GM12875 (cell line): ENCODE data around the gene C7orf33.

ENCODE experiments used
- H3K4me3 ChIP-seq: one replicate; pipeline ENCODE4 v1.5.1; 2011; ENCODE audit warnings: low read depth, low read length, control low read depth
- TF ChIP-seq, protein P1 (sequence below): IDR thresholded peaks from 2 replicates; pipeline ENCODE4 v1.5.1; 2011; ENCODE audit warnings: low read depth, mild to moderate bottlenecking, control low read depth, inconsistent platforms, low read length, moderate library complexity, borderline replicate concordance; ENCODE audit not compliant: insufficient read depth

The C7orf33 gene

DNA sequence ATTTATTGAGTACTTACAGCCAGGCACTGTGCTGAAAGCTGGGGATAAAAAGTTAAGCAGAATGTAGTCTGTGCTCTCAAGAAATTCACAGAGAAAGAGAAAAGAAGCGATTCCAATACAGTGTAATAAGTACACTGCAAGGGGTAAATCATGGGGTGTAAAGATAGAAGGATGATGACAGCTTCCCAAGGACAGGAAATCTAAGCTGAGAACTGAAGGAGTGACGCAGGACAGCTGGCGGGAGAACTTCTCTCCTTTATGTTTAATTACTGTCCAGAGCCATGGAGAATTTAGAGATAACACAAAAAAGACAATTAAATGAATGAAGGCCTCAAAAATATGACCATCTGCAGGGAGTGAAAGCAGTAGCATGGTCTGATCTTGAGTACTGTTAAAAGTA lies 34.8 kb downstream of the C7orf33 start:
- H3K4me3 ChIP-seq = no peak overlapping the region
- TF ChIP-seq, protein P1, sequence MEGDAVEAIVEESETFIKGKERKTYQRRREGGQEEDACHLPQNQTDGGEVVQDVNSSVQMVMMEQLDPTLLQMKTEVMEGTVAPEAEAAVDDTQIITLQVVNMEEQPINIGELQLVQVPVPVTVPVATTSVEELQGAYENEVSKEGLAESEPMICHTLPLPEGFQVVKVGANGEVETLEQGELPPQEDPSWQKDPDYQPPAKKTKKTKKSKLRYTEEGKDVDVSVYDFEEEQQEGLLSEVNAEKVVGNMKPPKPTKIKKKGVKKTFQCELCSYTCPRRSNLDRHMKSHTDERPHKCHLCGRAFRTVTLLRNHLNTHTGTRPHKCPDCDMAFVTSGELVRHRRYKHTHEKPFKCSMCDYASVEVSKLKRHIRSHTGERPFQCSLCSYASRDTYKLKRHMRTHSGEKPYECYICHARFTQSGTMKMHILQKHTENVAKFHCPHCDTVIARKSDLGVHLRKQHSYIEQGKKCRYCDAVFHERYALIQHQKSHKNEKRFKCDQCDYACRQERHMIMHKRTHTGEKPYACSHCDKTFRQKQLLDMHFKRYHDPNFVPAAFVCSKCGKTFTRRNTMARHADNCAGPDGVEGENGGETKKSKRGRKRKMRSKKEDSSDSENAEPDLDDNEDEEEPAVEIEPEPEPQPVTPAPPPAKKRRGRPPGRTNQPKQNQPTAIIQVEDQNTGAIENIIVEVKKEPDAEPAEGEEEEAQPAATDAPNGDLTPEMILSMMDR = no peak

DNA sequence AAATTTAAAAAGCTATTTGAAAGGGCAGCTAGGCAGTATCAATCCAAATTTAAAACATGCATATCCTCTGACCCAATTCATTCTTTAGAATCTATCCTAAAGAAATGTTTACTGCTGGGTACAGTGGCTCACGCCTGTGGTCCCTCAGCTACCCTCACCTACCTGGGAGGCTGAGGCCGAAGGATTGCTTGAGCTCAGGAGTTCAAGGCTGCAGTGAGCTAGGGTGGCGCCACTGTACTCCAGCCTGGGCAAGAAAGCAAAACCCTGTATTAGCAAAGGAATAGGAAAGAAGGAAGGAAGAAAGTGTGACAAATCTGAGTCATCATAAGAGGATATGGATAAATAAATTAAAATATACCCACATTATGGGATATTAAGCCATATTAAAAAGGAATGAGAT lies 36.3 kb downstream of the C7orf33 start:
- H3K4me3 ChIP-seq = no peak overlapping the region
- TF ChIP-seq, protein P1 = no peak

DNA sequence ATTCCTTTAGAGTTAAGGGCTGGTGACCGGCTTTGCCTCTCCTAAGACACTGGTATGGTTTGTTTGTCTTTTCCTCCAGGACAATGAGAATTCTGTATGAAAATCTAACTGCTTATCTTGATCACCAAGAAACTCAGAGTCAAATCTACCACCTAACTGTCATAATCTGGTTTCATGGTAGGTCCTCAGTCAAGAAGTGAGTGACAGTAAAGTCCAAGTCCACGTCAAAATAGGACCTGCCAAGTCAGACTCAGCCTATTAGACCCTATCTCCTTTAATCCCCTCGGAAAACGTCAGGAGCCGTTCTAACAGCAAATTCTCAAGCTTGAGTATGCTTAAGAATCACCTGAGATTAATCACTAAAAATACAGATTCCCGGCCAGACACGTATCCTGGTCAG lies 37.4 kb downstream of the C7orf33 start:
- no peak overlapping the region for H3K4me3 ChIP-seq
- TF ChIP-seq, protein P1 = no peak

DNA sequence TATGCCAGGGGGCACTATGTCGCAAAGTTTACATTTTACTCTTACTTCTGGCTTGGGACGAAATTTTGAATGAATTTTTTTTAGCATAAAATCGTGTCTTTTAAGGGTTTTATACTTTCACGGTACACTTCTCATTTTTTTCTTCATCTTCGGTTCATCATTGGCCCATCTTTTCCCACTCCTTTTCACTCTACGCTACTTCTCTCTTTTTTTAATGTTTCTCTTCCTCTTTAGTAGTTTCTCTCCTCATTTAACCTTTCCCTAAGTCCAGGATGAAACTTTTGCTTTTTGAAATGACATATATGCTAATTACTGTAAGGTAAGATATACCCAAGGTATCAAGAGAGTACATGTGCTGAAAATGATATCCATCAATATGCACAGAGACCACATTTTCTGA lies 39.5 kb downstream of the C7orf33 start:
- H3K4me3 ChIP-seq = no peak overlapping the region
- TF ChIP-seq, protein P1 = no peak

DNA sequence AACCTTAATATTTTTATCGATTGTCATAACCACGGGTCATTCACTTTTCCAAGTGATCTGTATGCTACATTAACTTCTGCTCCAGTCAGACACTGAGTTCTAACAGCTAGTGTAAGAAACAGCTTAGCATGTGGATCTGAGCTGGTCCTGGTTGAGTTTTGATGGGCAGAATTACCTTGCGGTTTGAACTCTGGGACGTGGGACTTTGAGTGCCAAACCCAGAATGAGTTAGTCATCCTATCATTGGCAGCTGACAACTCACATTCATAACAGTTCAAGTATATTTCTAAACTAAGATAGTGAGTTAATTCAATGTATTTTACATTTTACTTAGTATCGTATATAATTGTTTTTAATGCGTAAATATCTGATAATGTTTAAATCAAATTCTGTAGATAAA lies 43.2 kb downstream of the C7orf33 start:
- no peak overlapping the region for H3K4me3 ChIP-seq
- TF ChIP-seq, protein P1 = no peak

DNA sequence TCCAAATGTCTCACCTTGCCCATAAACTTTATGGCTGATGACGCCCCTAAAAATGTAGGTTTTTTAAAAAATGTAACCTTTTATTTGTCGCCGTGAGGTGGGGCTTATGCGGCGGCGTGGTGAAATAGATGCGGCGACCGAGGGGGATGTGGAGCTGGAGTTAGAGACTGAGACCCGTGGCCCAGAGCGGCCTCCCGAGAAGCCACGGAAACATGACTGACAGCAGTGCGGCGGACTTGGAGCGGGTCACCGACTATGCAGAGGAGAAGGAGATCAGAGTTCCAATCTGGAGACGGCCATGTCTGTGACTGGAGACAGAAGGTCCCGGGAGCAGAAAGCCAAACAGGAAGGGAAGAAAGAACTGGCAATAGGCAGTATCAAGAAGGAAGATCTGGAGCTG lies 46.5 kb downstream of the C7orf33 start:
- no peak overlapping the region for H3K4me3 ChIP-seq

DNA sequence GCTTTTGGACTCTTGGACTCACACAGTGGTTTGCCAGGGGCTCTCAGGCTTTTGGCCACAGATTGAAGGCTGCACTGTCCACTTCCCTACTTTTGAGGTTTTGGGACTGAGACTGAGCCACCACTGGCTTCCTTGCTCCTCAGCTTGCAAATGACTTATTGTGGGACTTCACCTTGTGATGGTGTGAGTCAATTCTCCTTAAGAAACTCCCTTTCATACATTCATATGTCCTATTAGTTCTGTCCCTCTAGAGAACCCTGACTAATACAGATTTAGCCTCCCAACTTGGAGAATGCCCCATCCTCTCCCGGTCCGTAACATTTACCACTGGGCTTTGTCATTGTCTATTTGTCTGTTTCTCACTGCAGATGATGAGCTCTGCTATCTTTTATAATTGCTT lies 55.3 kb downstream of the C7orf33 start:
- H3K4me3 ChIP-seq = no peak overlapping the region
- TF ChIP-seq, protein P1 = no peak

More for the DNA sequence above, 46.5 kb downstream of the C7orf33 start:
- TF ChIP-seq, protein P1 = no peak
